GM21515 (cell line): ENCODE results near the gene CARS1.

Source experiments
- ATAC-seq: cut with Tn5 transposase; IDR thresholded peaks from one replicate; pipeline ENCODE4 v1.9.1; 2021; ENCODE audit not compliant: unreplicated experiment

CARS1 gene

GRCh38 chr11:3010521-3011275 lies 46.5 kb downstream of the CARS1 start:
- ATAC-seq, result no peak

GRCh38 chr11:3010004-3010403 lies 47.2 kb downstream of the CARS1 start:
- ATAC-seq, result no peak

GRCh38 chr11:3009481-3009880 lies 47.7 kb downstream of the CARS1 start:
- no peak for ATAC-seq

GRCh38 chr11:3008746-3009336 lies 48.4 kb downstream of the CARS1 start:
- no peak for ATAC-seq

GRCh38 chr11:3007404-3008010 lies 49.7 kb downstream of the CARS1 start:
- ATAC-seq, result no peak

- no peak for ATAC-seq
Measured at GRCh38 chr11:3006505-3007260, 50.5 kb downstream of the CARS1 start.

- no peak for ATAC-seq
Measured at GRCh38 chr11:3004481-3004880, 52.7 kb downstream of the CARS1 start.

- no peak for ATAC-seq
Measured at GRCh38 chr11:3003396-3004231, 53.6 kb downstream of the CARS1 start.

GRCh38 chr11:3002871-3003270 lies 54.4 kb downstream of the CARS1 start:
- ATAC-seq, result no peak

GRCh38 chr11:3002351-3002861 lies 54.8 kb downstream of the CARS1 start:
- ATAC-seq, result no peak

GRCh38 chr11:3001496-3001895 lies 55.7 kb downstream of the CARS1 start:
- ATAC-seq, result no peak

- ATAC-seq, result no peak
Measured at GRCh38 chr11:3000032-3000961, 56.9 kb downstream of the CARS1 start.

GRCh38 chr11:2999464-2999998 lies 57.7 kb downstream of the CARS1 start:
- ATAC-seq, result no peak

- no peak for ATAC-seq
Measured at GRCh38 chr11:2998073-2998850, 59.0 kb downstream of the CARS1 start.

GRCh38 chr11:2997406-2997805 lies 59.8 kb downstream of the CARS1 start:
- no peak for ATAC-seq

GRCh38 chr11:2996976-2997375 lies 60.2 kb downstream of the CARS1 start:
- no peak for ATAC-seq

- ATAC-seq, result no peak
Measured at GRCh38 chr11:2995893-2996554, 61.2 kb downstream of the CARS1 start.

GRCh38 chr11:2995031-2995561 lies 62.1 kb downstream of the CARS1 start:
- no peak for ATAC-seq
